Esophagus squamous epithelium (tissue), 5 donors: ENCODE results near the gene HBEGF. TPM values are rescaled to one million over a fixed set of nuclear protein-coding genes. Genes with fewer than 3 reads are reported as not detected.

ENCODE experiments used
- DNase-seq: peaks from one replicate; lab custom pipeline; 2025; lab: John Stamatoyannopoulos, UW
- H3K27ac ChIP-seq, 4 donors: fragments of 200-600 bp; sonication (generic); one replicate each; pipeline ENCODE4 v1.5.1; 2016 to 2019; ENCODE audit warnings: mild to moderate bottlenecking in 1 of 4
- H3K27me3 ChIP-seq, 4 donors: fragments of 200-600 bp; sonication (generic); 1 replicate in 3 of 4; 2 replicates in 1 of 4; pipeline versions ENCODE4 v1.5.1 to v1.6.0; 2017 to 2021; ENCODE audit warnings: antibody characterized with exemption in 1 of 4
- H3K36me3 ChIP-seq, 3 donors: fragments of 200-600 bp; sonication (generic); one replicate each; pipeline ENCODE4 v1.5.1; 2016 to 2019
- H3K4me1 ChIP-seq, 3 donors: fragments of 200-600 bp; sonication (generic); one replicate each; pipeline ENCODE4 v1.5.1; 2017 to 2019
- H3K4me3 ChIP-seq, 4 donors: fragments of 200-600 bp; sonication (generic); 1 replicate in 3 of 4; 2 replicates in 1 of 4; pipeline ENCODE4 v1.5.1; 2016 to 2019; ENCODE audit warnings: mild to moderate bottlenecking in 2 of 4, moderate library complexity in 1 of 4
- H3K9me3 ChIP-seq, 3 donors: fragments of 200-600 bp; sonication (generic); one replicate each; pipeline ENCODE4 v1.5.1; 2016 to 2019
- CTCF ChIP-seq, 6 experiments: fragments of 450-650 bp in 4 of 6; fragments of 200-600 bp in 2 of 6; sonication (generic) in 2 of 6; IDR thresholded peaks; one replicate each; pipeline ENCODE4 v1.5.1; 2016 to 2019; ENCODE audit warnings: antibody characterized with exemption in 6 of 6, mild to moderate bottlenecking in 4 of 6, moderate library complexity in 4 of 6
- POLR2A ChIP-seq, 4 donors: fragments of 450-650 bp; IDR thresholded peaks; one replicate each; pipeline ENCODE4 v1.6.1; 2017; ENCODE audit warnings: antibody characterized with exemption in 4 of 4, mild to moderate bottlenecking in 4 of 4, moderate library complexity in 3 of 4
- WGBS, 2 donors: methylation state at CpG; one replicate each; pipeline ENCODE4 v1.1.5; 2018; 5-methylcytosine and 5-hydroxymethylcytosine counted together
- intact Hi-C: fragments of 100-400 bp; cut with DNase I; formaldehyde crosslinking; loops from one replicate; pipeline ENCODE4 v1.15.0; 2022
- total RNA-seq, 4 donors: library from RNA; depleted of rRNA; stranded (reverse); fragments of >200 nt; gene quantifications; one replicate each; pipeline ENCODE4 v1.1.0, GENCODE V29; 2016
- donor health status: DM: yes; HTN: yes; CAD: no.

Gene HBEGF
- total RNA-seq, 4 donors from 2014 or later = 24.6 to 72.4 (median 42.1) TPM

GRCh38 chr5:140296289-140296688 lies 50.1 kb downstream of the HBEGF start:
- H3K27ac ChIP-seq = peak overlapping the region in 1 of 4 donors; percentile 1
- 71% methylated on average over 3 of the region's 3 CpGs for WGBS, 2 donors
- no peak overlapping the region for H3K4me3 ChIP-seq
- peaks cover 0 to 26% (median 5%) of the 10 kb centered on the region in 3 donors for H3K36me3 ChIP-seq
- TF ChIP-seq CTCF (IDR thresholded peaks at IDR 0.05) (no peak), POLR2A (IDR thresholded peaks at IDR 0.05) (no peak)
- H3K27me3 ChIP-seq = no peaks in the 10 kb centered on the region
- peaks cover 0 to 62% (median 11%) of the 10 kb centered on the region in 3 donors for H3K4me1 ChIP-seq
- no peak for DNase-seq
- H3K9me3 ChIP-seq = no peaks in the 10 kb centered on the region
- intact Hi-C loops = no loop called here

- Histone ChIP-seq H3K27ac (no peak overlapping the region), H3K27me3 (no peaks in the 10 kb centered on the region), H3K4me3 (no peak overlapping the region), H3K36me3 (peaks cover 0 to 26% (median 5%) of the 10 kb centered on the region in 3 donors), H3K9me3 (no peaks in the 10 kb centered on the region), H3K4me1 (peaks cover 0 to 53% (median 11%) of the 10 kb centered on the region in 3 donors)
- no peak for TF ChIP-seq POLR2A (IDR thresholded peaks at IDR 0.05)
- intact Hi-C loops = no loop called here
- no peak for DNase-seq
- WGBS, 2 donors = 14 to 25% methylated on average over 1 of the region's 1 CpG
These were observed 51.0 kb downstream of the HBEGF start for GRCh38 chr5:140295414-140295813.

- intact Hi-C loops = no loop called here
- Histone ChIP-seq H3K36me3 (peaks cover 0 to 21% (median under 1%) of the 10 kb centered on the region in 3 donors), H3K9me3 (no peaks in the 10 kb centered on the region), H3K27me3 (no peaks in the 10 kb centered on the region), H3K4me1 (peaks cover 0 to 46% (median 11%) of the 10 kb centered on the region in 3 donors), H3K27ac (peak overlapping the region in 2 of 4 donors; percentile 10 to 17), H3K4me3 (no peak overlapping the region)
- no peak for DNase-seq
- no peak for TF ChIP-seq POLR2A (IDR thresholded peaks at IDR 0.05)
- no peak for TF ChIP-seq CTCF (IDR thresholded peaks at IDR 0.05)
- WGBS, 2 donors = 76 to 85% methylated on average over 2 of the region's 2 CpGs
These were observed 51.6 kb downstream of the HBEGF start for GRCh38 chr5:140294753-140295152.

GRCh38 chr5:140293849-140294100 lies 52.6 kb downstream of the HBEGF start:
- TF ChIP-seq CTCF (IDR thresholded peaks at IDR 0.05) (no peak), POLR2A (IDR thresholded peaks at IDR 0.05) (no peak)
- Histone ChIP-seq H3K27ac (peak overlapping the region in 3 of 4 donors; percentile 44 to 65 (median 47)), H3K4me1 (peaks cover 0 to 45% (median 11%) of the 10 kb centered on the region in 3 donors), H3K4me3 (no peak overlapping the region), H3K36me3 (peaks cover 0 to 11% (median 0%) of the 10 kb centered on the region in 3 donors), H3K27me3 (no peaks in the 10 kb centered on the region), H3K9me3 (no peaks in the 10 kb centered on the region)
- intact Hi-C loops = no loop called here
- WGBS, 2 donors = 76 to 85% methylated on average over 1 of the region's 1 CpG
- no peak for DNase-seq

GRCh38 chr5:140293091-140293848 lies 53.1 kb downstream of the HBEGF start:
- Histone ChIP-seq H3K4me1 (peaks cover 0 to 40% (median 11%) of the 10 kb centered on the region in 3 donors), H3K4me3 (no peak overlapping the region), H3K27me3 (no peaks in the 10 kb centered on the region), H3K9me3 (no peaks in the 10 kb centered on the region), H3K27ac (peak overlapping the region in 3 of 4 donors; percentile 44 to 65 (median 47)), H3K36me3 (peaks cover 0 to 6% (median 0%) of the 10 kb centered on the region in 3 donors)
- DNase-seq = no peak
- intact Hi-C loops = no loop called here
- 54 to 57% methylated on average over 4 of the region's 4 CpGs for WGBS, 2 donors
- TF ChIP-seq POLR2A (IDR thresholded peaks at IDR 0.05) = no peak
- no peak for TF ChIP-seq CTCF (IDR thresholded peaks at IDR 0.05)
